ENCODE results near the gene LEO1. TPM values are rescaled to one million over a fixed set of nuclear protein-coding genes. Genes with fewer than 3 reads are reported as not detected.

Gene LEO1
- total RNA-seq, 4 donors from 2014 or later = 10.6 to 19.7 (median 14.4) TPM

GRCh38 chr15:51917493-51917892, 54.1 kb downstream of the LEO1 start:
- Histone ChIP-seq H3K27me3 (no peaks in the 10 kb centered on the region), H3K27ac (no peak overlapping the region), H3K36me3 (peaks cover 0 to 94% (median 2%) of the 10 kb centered on the region in 3 donors), H3K4me3 (no peak overlapping the region), H3K4me1 (no peaks in the 10 kb centered on the region), H3K9me3 (no peaks in the 10 kb centered on the region)
- no peak for DNase-seq (ENCODE audit: low spot score in 2 of 2)
- TF ChIP-seq CTCF (IDR thresholded peaks at IDR 0.05) (no peak), POLR2A (IDR thresholded peaks at IDR 0.05) (no peak), EP300 (IDR thresholded peaks at IDR 0.05) (no peak)
- WGBS, 2 donors = 70 to 73% methylated on average over 2 of the region's 2 CpGs

- Histone ChIP-seq H3K4me1 (no peaks in the 10 kb centered on the region), H3K36me3 (peaks cover 0 to 76% (median 0%) of the 10 kb centered on the region in 3 donors), H3K9me3 (no peaks in the 10 kb centered on the region), H3K27me3 (no peaks in the 10 kb centered on the region), H3K4me3 (no peak overlapping the region), H3K27ac (no peak overlapping the region)
- TF ChIP-seq POLR2A (IDR thresholded peaks at IDR 0.05) = no peak
- TF ChIP-seq EP300 (IDR thresholded peaks at IDR 0.05) = no peak
- TF ChIP-seq CTCF (IDR thresholded peaks at IDR 0.05) = no peak
- WGBS, 2 donors = 96 to 97% methylated on average over 3 of the region's 3 CpGs
- no peak for DNase-seq (ENCODE audit: low spot score in 2 of 2)
These were observed 59.0 kb downstream of the LEO1 start for GRCh38 chr15:51912528-51912927.

- TF ChIP-seq POLR2A (IDR thresholded peaks at IDR 0.05) (no peak), CTCF (IDR thresholded peaks at IDR 0.05) (no peak), EP300 (IDR thresholded peaks at IDR 0.05) (no peak)
- H3K36me3 ChIP-seq = peaks cover 0 to 62% (median 5%) of the 10 kb centered on the region in 3 donors
- 73 to 77% methylated on average over 2 of the region's 2 CpGs for WGBS, 2 donors
- H3K27ac ChIP-seq = no peak overlapping the region
- no peak overlapping the region for H3K4me3 ChIP-seq
- no peaks in the 10 kb centered on the region for H3K27me3 ChIP-seq
- no peak for DNase-seq (ENCODE audit: low spot score in 2 of 2)
- no peaks in the 10 kb centered on the region for H3K4me1 ChIP-seq
- no peaks in the 10 kb centered on the region for H3K9me3 ChIP-seq
These were observed 62.0 kb downstream of the LEO1 start for GRCh38 chr15:51909584-51909983.

GRCh38 chr15:51908316-51908715, 63.3 kb downstream of the LEO1 start:
- TF ChIP-seq CTCF (IDR thresholded peaks at IDR 0.05) = no peak
- TF ChIP-seq EP300 (IDR thresholded peaks at IDR 0.05) = no peak
- TF ChIP-seq POLR2A (IDR thresholded peaks at IDR 0.05) = no peak
- 96 to 100% methylated on average over 1 of the region's 1 CpG for WGBS, 2 donors
- no peaks in the 10 kb centered on the region for H3K27me3 ChIP-seq
- no peak overlapping the region for H3K27ac ChIP-seq
- DNase-seq (ENCODE audit: low spot score in 2 of 2) = no peak
- no peak overlapping the region for H3K4me3 ChIP-seq
- H3K4me1 ChIP-seq = no peaks in the 10 kb centered on the region
- H3K36me3 ChIP-seq = peaks cover 0 to 62% (median 5%) of the 10 kb centered on the region in 3 donors
- no peaks in the 10 kb centered on the region for H3K9me3 ChIP-seq

- peaks cover 0 to 63% (median 5%) of the 10 kb centered on the region in 3 donors for H3K36me3 ChIP-seq
- TF ChIP-seq EP300 (IDR thresholded peaks at IDR 0.05) (no peak), POLR2A (IDR thresholded peaks at IDR 0.05) (no peak), CTCF (IDR thresholded peaks at IDR 0.05) (no peak)
- no peaks in the 10 kb centered on the region for H3K9me3 ChIP-seq
- no peak overlapping the region for H3K4me3 ChIP-seq
- H3K4me1 ChIP-seq = no peaks in the 10 kb centered on the region
- no peaks in the 10 kb centered on the region for H3K27me3 ChIP-seq
- 82 to 88% methylated on average over 8 of the region's 8 CpGs for WGBS, 2 donors
- H3K27ac ChIP-seq = no peak overlapping the region
- DNase-seq (ENCODE audit: low spot score in 2 of 2) = no peak
These were observed 64.3 kb downstream of the LEO1 start for GRCh38 chr15:51907136-51907862.

All from tibial nerve (tissue), 4 donors.